ENCODE measurements around the gene GRK4. TPM values are rescaled to one million over a fixed set of nuclear protein-coding genes. Genes with fewer than 3 reads are reported as not detected.
"Not testable (repeated sequence)": the region's sequence is repeated elsewhere in the genome, so short reads cannot be mapped to it uniquely, and the experiment has no call there.

GRK4 gene
- total RNA-seq, 6 experiments from 2014 or later, result 5.1 to 8.1 (median 6.7) TPM

GRCh38 chr4:3046623-3047022 lies 83.3 kb downstream of the GRK4 start:
- Mint-ChIP-seq H3K36me3 (ENCODE audit: low read depth) (no peaks in the 10 kb centered on the region), H3K4me3 (no peak overlapping the region), H3K27me3 (ENCODE audit: insufficient read depth) (peaks cover 26% of the 10 kb centered on the region), H3K27ac (no peak overlapping the region), H3K9me3 (no peaks in the 10 kb centered on the region), H3K4me1 (ENCODE audit: low read depth) (peaks cover 25% of the 10 kb centered on the region)
- DNase-seq, result no peak
- TF ChIP-seq CTCF (IDR thresholded peaks at IDR 0.05), result no peak

- no peak overlapping the region for H3K27ac Mint-ChIP-seq
These were observed 84.3 kb downstream of the GRK4 start for GRCh38 chr4:3047464-3048286.

GRCh38 chr4:3051141-3051897 lies 87.9 kb downstream of the GRK4 start:
- Mint-ChIP-seq H3K9me3 (peaks cover 22% of the 10 kb centered on the region), H3K27me3 (ENCODE audit: insufficient read depth) (peaks cover 16% of the 10 kb centered on the region), H3K36me3 (ENCODE audit: low read depth) (peaks cover 15% of the 10 kb centered on the region)
- DNase-seq; H3K4me1 Mint-ChIP-seq (ENCODE audit: low read depth); H3K27ac Mint-ChIP-seq; H3K4me3 Mint-ChIP-seq: not testable (repeated sequence)

More at GRCh38 chr4:3047464-3048286, 84.3 kb downstream of the GRK4 start:
- H3K36me3 Mint-ChIP-seq (ENCODE audit: low read depth), result no peaks in the 10 kb centered on the region
- H3K4me1 Mint-ChIP-seq (ENCODE audit: low read depth), result peaks cover 17% of the 10 kb centered on the region
- no peaks in the 10 kb centered on the region for H3K9me3 Mint-ChIP-seq
- peak; percentile 48 for DNase-seq
- no peak overlapping the region for H3K4me3 Mint-ChIP-seq
- H3K27me3 Mint-ChIP-seq (ENCODE audit: insufficient read depth), result peaks cover 21% of the 10 kb centered on the region
- peak; percentile 84 for TF ChIP-seq CTCF (IDR thresholded peaks at IDR 0.05)

- no peak for TF ChIP-seq CTCF (IDR thresholded peaks at IDR 0.05)
- no peak overlapping the region for H3K27ac Mint-ChIP-seq
- no peaks in the 10 kb centered on the region for H3K4me1 Mint-ChIP-seq (ENCODE audit: low read depth)
- no peak overlapping the region for H3K4me3 Mint-ChIP-seq
- H3K9me3 Mint-ChIP-seq, result peaks cover 31% of the 10 kb centered on the region
- H3K27me3 Mint-ChIP-seq (ENCODE audit: insufficient read depth), result peaks cover 18% of the 10 kb centered on the region
- no peak for DNase-seq
- H3K36me3 Mint-ChIP-seq (ENCODE audit: low read depth), result peaks cover 15% of the 10 kb centered on the region
These were observed 90.9 kb downstream of the GRK4 start for GRCh38 chr4:3054169-3054759.

GRCh38 chr4:3059943-3060342 lies 96.6 kb downstream of the GRK4 start:
- Mint-ChIP-seq H3K36me3 (ENCODE audit: low read depth) (peaks cover 14% of the 10 kb centered on the region), H3K27me3 (ENCODE audit: insufficient read depth) (peaks cover 24% of the 10 kb centered on the region), H3K27ac (no peak overlapping the region), H3K4me1 (ENCODE audit: low read depth) (peaks cover 9% of the 10 kb centered on the region), H3K9me3 (peaks cover 20% of the 10 kb centered on the region), H3K4me3 (no peak overlapping the region)
- no peak for DNase-seq
- TF ChIP-seq CTCF (IDR thresholded peaks at IDR 0.05), result no peak

Data from HFFc6 (cell line).